ENCODE data around the gene GOLGA6D.
A peak's percentile ranks its signal among the peaks of the same experiment; 100 is the strongest.
"Not testable (repeated sequence)": the region's sequence is repeated elsewhere in the genome, so short reads cannot be mapped to it uniquely, and the experiment has no call there.

GOLGA6D gene

GRCh38 chr15:75332093-75332492 is 49.5 kb downstream of the GOLGA6D start:
- not testable (repeated sequence) for DNase-seq

GRCh38 chr15:75333654-75334419 is 51.2 kb downstream of the GOLGA6D start:
- not testable (repeated sequence) for DNase-seq

DNA sequence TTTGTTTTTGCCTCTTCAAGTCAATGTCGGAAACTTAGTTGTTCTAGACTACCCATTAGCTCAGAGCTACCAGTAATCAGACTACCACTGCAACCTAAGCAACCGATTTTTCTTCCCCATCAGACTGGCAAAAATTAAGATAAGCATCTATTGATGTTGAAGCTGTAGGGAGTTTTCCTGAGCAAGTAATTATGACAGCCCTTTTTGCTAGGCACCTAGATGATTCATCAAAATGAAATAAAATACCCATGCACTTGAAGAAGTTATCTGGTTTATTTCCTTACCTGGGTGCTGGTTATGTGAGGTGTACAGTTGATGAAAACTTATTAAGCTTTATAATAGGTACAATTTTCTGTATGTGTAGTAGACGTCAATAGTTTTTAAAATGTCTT is 52.7 kb downstream of the GOLGA6D start:
- DNase-seq, result no peak

- DNase-seq, result peak; percentile 85
Measured at GRCh38 chr15:75335705-75336355, 53.2 kb downstream of the GOLGA6D start, which contains the start of gene COMMD4. TSS of gene COMMD4 (plus strand) at chr15:75336063. CDS start at chr15:75336090, 27 bp downstream.

DNA sequence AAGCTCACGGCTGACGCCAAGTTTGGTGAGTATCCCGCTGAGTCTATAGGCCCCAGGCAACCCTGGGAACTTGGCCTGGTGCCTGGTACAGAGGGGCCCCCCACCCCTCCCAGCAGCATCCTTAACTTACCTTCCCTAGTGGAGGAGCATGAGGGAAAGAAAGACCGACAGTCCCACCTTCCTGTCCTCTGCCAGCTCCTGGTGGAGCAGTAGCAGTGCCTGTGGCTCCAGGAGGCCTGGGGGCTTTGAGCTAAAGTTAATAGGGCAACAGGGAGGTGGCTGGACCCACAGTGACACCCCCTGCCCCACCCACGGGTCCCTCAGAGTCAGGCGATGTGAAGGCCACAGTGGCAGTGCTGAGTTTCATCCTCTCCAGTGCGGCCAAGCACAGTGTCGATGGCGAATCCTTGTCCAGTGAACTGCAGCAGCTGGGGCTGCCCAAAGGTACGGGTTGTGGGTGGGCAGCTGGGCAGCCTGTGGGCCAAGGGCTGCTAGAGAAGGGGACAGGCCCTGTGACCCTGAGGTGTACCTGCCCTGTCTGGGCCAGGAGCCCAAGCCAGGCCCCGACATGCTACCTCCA is 56.1 kb downstream of the GOLGA6D start:
- DNase-seq, result no peak

GRCh38 chr15:75339531-75340240 is 57.1 kb downstream of the GOLGA6D start:
- DNase-seq, result no peak

GRCh38 chr15:75342221-75342620 is 59.6 kb downstream of the GOLGA6D start:
- DNase-seq, result no peak

- not testable (repeated sequence) for DNase-seq
Measured at GRCh38 chr15:75343953-75344352, 61.3 kb downstream of the GOLGA6D start.

Measured in right kidney (tissue), 1 donor.